ENCODE measurements around the gene SP2.

GRCh38 chr17:47915776-47916398, 19.9 kb downstream of the SP2 start:
- TF ChIP-seq REST (IDR thresholded peaks at IDR 0.05; ENCODE audit: low read depth) = no peak
- TF ChIP-seq NFIC (IDR thresholded peaks at IDR 0.05) = no peak
- no peak for TF ChIP-seq FOXM1 (IDR thresholded peaks at IDR 0.05; ENCODE audit: borderline replicate concordance, low read depth)
- TF ChIP-seq RAD21 (IDR thresholded peaks at IDR 0.05; ENCODE audit: low read depth) = no peak
- no peak for TF ChIP-seq EGR1 (IDR thresholded peaks at IDR 0.05)
- no peak for TF ChIP-seq EP300 (IDR thresholded peaks at IDR 0.05; ENCODE audit: borderline replicate concordance)
- TF ChIP-seq MAX (IDR thresholded peaks at IDR 0.05) = no peak
- TF ChIP-seq ZBTB7A (IDR thresholded peaks at IDR 0.05; ENCODE audit: low read depth) = no peak
- no peak for TF ChIP-seq TEAD4 (IDR thresholded peaks at IDR 0.05)
- no peak for TF ChIP-seq TAF1 (IDR thresholded peaks at IDR 0.05; ENCODE audit: low read depth)
- no peak for TF ChIP-seq TCF12 (IDR thresholded peaks at IDR 0.05; ENCODE audit: low read depth)

All from Ishikawa (cell line).